Endothelial cell of umbilical vein (primary cell): Measurements from ENCODE around the gene CLPTM1L. TPM values are rescaled to one million over a fixed set of nuclear protein-coding genes. Genes with fewer than 3 reads are reported as not detected.

Source experiments
- BruUV-seq: library from RNA; stranded (reverse); fragments of 400-500 nt; replicated peaks from 2 replicates; lab custom pipeline; 2021; lab: Mats Ljungman, UMichigan
- CTCF ChIA-PET: fragments of 300-600, 350-600 bp; sonication (Branson Sonifier 250); formaldehyde crosslinking; loops from one replicate; lab custom pipeline; 2021; ENCODE audit warnings: antibody characterized with exemption, inconsistent platforms; lab: Charles Lee
- POLR2A ChIA-PET: fragments of 300-600, 350-600 bp; sonication (Branson Sonifier 250); formaldehyde crosslinking; loops from one replicate; lab custom pipeline; 2021; ENCODE audit warnings: antibody characterized with exemption, inconsistent platforms; lab: Charles Lee
- DNase-seq: peaks from one replicate; pipeline ENCODE4 v3.0.0-alpha.2; 2011; ENCODE audit warnings: low read depth, low spot score
- FAIRE-seq: peaks from 2 replicates; lab custom pipeline; 2011; peaks lifted over from hg19 to GRCh38; lab: Jason Lieb, UNC
- H2AFZ ChIP-seq: 2 replicates; pipeline ENCODE4 v1.6.0; 2012; ENCODE audit warnings: low read depth, low read length, control low read depth, inconsistent platforms
- H3K27ac ChIP-seq: 2 replicates; pipeline ENCODE4 v1.5.1; 2011; ENCODE audit warnings: low read depth, mild to moderate bottlenecking, control low read depth, low read length, moderate library complexity; ENCODE audit not compliant: insufficient read depth
- H3K27me3 ChIP-seq, 2 experiments: 2 replicates each; pipeline versions ENCODE4 v1.6.0 to v1.6.1; 2011; ENCODE audit warnings: low read length in 2 of 2, mixed read lengths in 1 of 2; ENCODE audit not compliant: control insufficient read depth in 2 of 2, insufficient read depth in 2 of 2
- H3K36me3 ChIP-seq, 2 experiments: 2 replicates in 1 of 2; 3 replicates in 1 of 2; pipeline ENCODE4 v1.5.1; 2011; ENCODE audit warnings: low read length in 2 of 2, mild to moderate bottlenecking in 1 of 2, moderate library complexity in 1 of 2; ENCODE audit not compliant: control insufficient read depth in 2 of 2, insufficient read depth in 2 of 2; ENCODE audit errors: extremely low read depth in 1 of 2
- H3K4me1 ChIP-seq: 3 replicates; pipeline ENCODE4 v1.5.1; 2011; ENCODE audit warnings: mild to moderate bottlenecking, low read length; ENCODE audit not compliant: control insufficient read depth, insufficient read depth; ENCODE audit errors: extremely low read depth
- H3K4me2 ChIP-seq: 2 replicates; pipeline ENCODE4 v1.6.1; 2011; ENCODE audit warnings: low read length, control low read depth, mixed read lengths; ENCODE audit not compliant: insufficient read depth
- H3K4me3 ChIP-seq, 3 experiments: fragments of 200-600 bp in 1 of 3; sonication (generic), shearing (Covaris generic) in 1 of 3; replicated peaks in 1 of 3; 2 replicates each; pipeline ENCODE4 v1.5.1; 2011 to 2016; ENCODE audit warnings: control low read depth in 3 of 3, low read length in 3 of 3, mild to moderate bottlenecking in 2 of 3, inconsistent platforms in 1 of 3, low read depth in 1 of 3, moderate library complexity in 1 of 3; ENCODE audit not compliant: insufficient read depth in 1 of 3
- H3K79me2 ChIP-seq: 2 replicates; pipeline ENCODE4 v1.6.0; 2012; ENCODE audit warnings: low read length, inconsistent platforms; ENCODE audit not compliant: control insufficient read depth, insufficient read depth
- H3K9ac ChIP-seq: replicated peaks from 2 replicates; pipeline ENCODE3; 2011; ENCODE audit warnings: low read length, control low read depth; ENCODE audit not compliant: insufficient read depth; ENCODE audit errors: extremely low read depth
- H3K9me1 ChIP-seq: replicated peaks from 3 replicates; pipeline ENCODE4 v1.6.0; 2011; ENCODE audit warnings: mild to moderate bottlenecking, low read length; ENCODE audit not compliant: control insufficient read depth, insufficient read depth; ENCODE audit errors: extremely low read depth
- H3K9me3 ChIP-seq: replicated peaks from 2 replicates; pipeline ENCODE4 v1.5.1; 2012; ENCODE audit warnings: low read length, inconsistent platforms; ENCODE audit not compliant: control insufficient read depth, insufficient read depth
- H4K20me1 ChIP-seq: replicated peaks from 2 replicates; pipeline ENCODE3; 2011; ENCODE audit warnings: mild to moderate bottlenecking, low read length; ENCODE audit not compliant: control insufficient read depth, insufficient read depth; ENCODE audit errors: extremely low read depth
- CTCF ChIP-seq, 2 donors: IDR thresholded peaks; 1 replicate in 1 of 2; 2 replicates in 1 of 2; pipeline ENCODE4 v1.5.1; 2011; ENCODE audit warnings: low read length in 2 of 2, mild to moderate bottlenecking in 2 of 2, moderate library complexity in 2 of 2, control low read depth in 1 of 2, inconsistent platforms in 1 of 2, low read depth in 1 of 2; ENCODE audit not compliant: insufficient read depth in 1 of 2; ENCODE audit errors: extremely low read depth in 1 of 2
- EZH2 ChIP-seq: IDR thresholded peaks from 2 replicates; pipeline ENCODE4 v1.6.1; 2012; ENCODE audit warnings: borderline replicate concordance, low read depth, mild to moderate bottlenecking, moderate library complexity, low read length, inconsistent platforms; ENCODE audit not compliant: severe bottlenecking
- FOS ChIP-seq: IDR thresholded peaks from 2 replicates; pipeline ENCODE4 v1.6.1; 2011; ENCODE audit warnings: mild to moderate bottlenecking, low read length, moderate library complexity, borderline replicate concordance; ENCODE audit not compliant: insufficient read depth
- GATA2 ChIP-seq: IDR thresholded peaks from 2 replicates; pipeline ENCODE4 v1.7.0; 2011; ENCODE audit warnings: low read depth, mild to moderate bottlenecking, moderate library complexity, mixed read lengths, low read length; ENCODE audit not compliant: insufficient read length, insufficient read depth
- JUN ChIP-seq: IDR thresholded peaks from 2 replicates; pipeline ENCODE4 v1.6.1; 2011; ENCODE audit warnings: borderline replicate concordance, low read depth; ENCODE audit not compliant: insufficient read length, insufficient read depth
- MAX ChIP-seq: IDR thresholded peaks from 2 replicates; pipeline ENCODE4 v1.6.1; 2011; ENCODE audit not compliant: insufficient read depth, insufficient read length
- MYC ChIP-seq: IDR thresholded peaks from one replicate; pipeline ENCODE4 v1.6.1; 2011; ENCODE audit warnings: mild to moderate bottlenecking, low read depth, low read length
- POLR2A ChIP-seq: IDR thresholded peaks from 2 replicates; pipeline ENCODE4 v1.6.1; 2012; ENCODE audit warnings: low read depth, mild to moderate bottlenecking, control low read depth, low read length
- POLR2AphosphoS5 ChIP-seq: IDR thresholded peaks from 2 replicates; pipeline ENCODE4 v1.6.1; 2012; ENCODE audit warnings: low read depth, mild to moderate bottlenecking, control low read depth, low read length, moderate library complexity; ENCODE audit not compliant: insufficient read depth
- dilution Hi-C: fragments of 300-500 bp; cut with MboI; formaldehyde crosslinking; loops from one replicate; pipeline ENCODE4 v1.15.0; 2019; ENCODE audit warnings: low sequenced_read_pairs; ENCODE audit not compliant: extremely low pct_ligation_motif_present
- intact Hi-C: fragments of 100-400 bp; cut with micrococcal nuclease; formaldehyde crosslinking; loops from one replicate; pipeline ENCODE4 v1.10.0; 2022
- polyA plus RNA-seq, 4 experiments: library from polyadenylated mRNA; depleted of rRNA in 3 of 4; stranded (reverse) in 3 of 4; unstranded in 1 of 4; fragments of >200 nt; gene quantifications; 2 replicates each; pipeline versions ENCODE4 v1.2.1 to v1.2.3, GENCODE V29; 2011 to 2012; ENCODE audit warnings: missing spikeins in 1 of 4
- total RNA-seq: library from RNA; stranded (reverse); gene quantifications from 2 replicates; pipeline ENCODE4 v1.2.3, GENCODE V29; 2021

The CLPTM1L gene
- total and polyA plus RNA-seq, 2 donors (not counting 3 experiments of a cell fraction or from before 2014, with no cell fraction given) = 116 to 191 TPM

- Histone ChIP-seq H2AFZ (no peak overlapping the region), H3K4me3 (no peak overlapping the region), H3K4me2 (no peak overlapping the region), H3K9me3 (no peaks in the 10 kb centered on the region), H3K27me3 (no peaks in the 10 kb centered on the region), H3K4me1 (no peaks in the 10 kb centered on the region), H3K27ac (no peak overlapping the region), H3K36me3 (peaks cover 11 to 59% of the 10 kb centered on the region in 2 experiments), H3K9me1 (no peaks in the 10 kb centered on the region), H3K79me2 (no peaks in the 10 kb centered on the region), H4K20me1 (no peaks in the 10 kb centered on the region), H3K9ac (no peak overlapping the region)
- no peak for FAIRE-seq
- DNase-seq = no peak
- CTCF ChIA-PET = interaction anchor here (1.1 kb wide), 1 partner anchor 149 kb away, joined by 3 read pairs; no protein-coding TSS in a partner anchor
- TF ChIP-seq JUN (no peak), CTCF (IDR thresholded peaks at IDR 0.05; ENCODE audit: extremely low read depth in 1 of 2, insufficient read depth in 1 of 2, low read depth in 1 of 2, low read length in 2 of 2) (no peak), POLR2AphosphoS5 (no peak), MAX (no peak), POLR2A (no peak), GATA2 (no peak), FOS (no peak), EZH2 (no peak), MYC (no peak)
- dilution Hi-C loops (no loop called here), intact Hi-C loops (no loop called here)
- POLR2A ChIA-PET = no interaction called here
- no TSS peak for BruUV-seq
These were observed 21.7 kb downstream of the CLPTM1L start for GRCh38 chr5:1322955-1323802.
